ENCODE measurements around the gene AMIGO2. TPM values are rescaled to one million over a fixed set of nuclear protein-coding genes. Genes with fewer than 3 reads are reported as not detected.

Gene AMIGO2
- total RNA-seq, 6 experiments from 2014 or later: 0.88 to 4.3 (median 1.9) TPM

- Histone ChIP-seq H3K4me1 (no peaks in the 10 kb centered on the region), H3K27ac (no peak overlapping the region), H3K36me3 (no peaks in the 10 kb centered on the region), H3K27me3 (no peaks in the 10 kb centered on the region), H3K9me3 (no peaks in the 10 kb centered on the region), H3K4me3 (no peak overlapping the region)
- no peak for TF ChIP-seq POLR2A (IDR thresholded peaks at IDR 0.05)
- TF ChIP-seq CTCF (IDR thresholded peaks at IDR 0.05): no peak
- WGBS (ENCODE audit: insufficient coverage, low coverage, low lambda C conversion rate, missing lambda C conversion rate): 89% methylated on average over 2 of the region's 2 CpGs
- intact Hi-C loops (cut with DNase I): no loop called here
- ATAC-seq (no peak), DNase-seq (no peak)
Observed at GRCh38 chr12:47112679-47113078, 32.9 kb upstream of the AMIGO2 start.

GRCh38 chr12:47111854-47112253 lies 32.1 kb upstream of the AMIGO2 start:
- intact Hi-C loops (cut with DNase I): no loop called here
- Histone ChIP-seq H3K4me3 (no peak overlapping the region), H3K36me3 (no peaks in the 10 kb centered on the region), H3K4me1 (no peaks in the 10 kb centered on the region), H3K9me3 (no peaks in the 10 kb centered on the region), H3K27ac (no peak overlapping the region), H3K27me3 (no peaks in the 10 kb centered on the region)
- no peak for DNase-seq
- TF ChIP-seq CTCF (IDR thresholded peaks at IDR 0.05): no peak
- ATAC-seq: no peak
- WGBS (ENCODE audit: insufficient coverage, low coverage, low lambda C conversion rate, missing lambda C conversion rate): 75% methylated on average over 1 of the region's 6 CpGs

DNA sequence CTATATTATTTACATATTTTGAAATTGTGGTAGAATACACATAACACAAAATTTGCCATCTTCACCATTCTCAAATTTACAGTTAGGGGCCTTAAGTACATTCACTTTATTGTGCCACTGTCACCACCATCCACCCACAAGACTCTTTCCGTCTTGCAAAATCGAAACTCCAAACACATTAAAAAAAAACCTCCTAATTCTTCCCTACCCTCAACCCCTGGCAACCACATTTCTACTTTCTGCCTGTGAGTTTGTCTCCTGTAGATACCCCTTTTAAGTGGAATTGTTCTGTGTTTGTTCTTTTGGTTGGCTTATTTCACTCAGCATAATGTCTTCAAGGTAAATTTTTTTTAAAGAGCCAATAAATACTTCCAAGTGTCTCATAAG lies 31.6 kb upstream of the AMIGO2 start:
- DNase-seq: no peak
- Histone ChIP-seq H3K27ac (no peak overlapping the region), H3K4me3 (no peak overlapping the region), H3K9me3 (no peaks in the 10 kb centered on the region), H3K4me1 (no peaks in the 10 kb centered on the region), H3K27me3 (no peaks in the 10 kb centered on the region), H3K36me3 (no peaks in the 10 kb centered on the region)
- ATAC-seq: no peak
- WGBS (ENCODE audit: insufficient coverage, low coverage, low lambda C conversion rate, missing lambda C conversion rate): 80% methylated on average over 2 of the region's 2 CpGs
- intact Hi-C loops (cut with DNase I): no loop called here
- TF ChIP-seq CTCF (IDR thresholded peaks at IDR 0.05) (no peak), POLR2A (IDR thresholded peaks at IDR 0.05) (no peak)

- no peaks in the 10 kb centered on the region for H3K36me3 ChIP-seq
- H3K4me3 ChIP-seq: no peak overlapping the region
- no peaks in the 10 kb centered on the region for H3K4me1 ChIP-seq
- H3K27ac ChIP-seq: no peak overlapping the region
- ATAC-seq (no peak), DNase-seq (no peak)
- intact Hi-C loops (cut with DNase I): no loop called here
- H3K27me3 ChIP-seq: no peaks in the 10 kb centered on the region
- no peaks in the 10 kb centered on the region for H3K9me3 ChIP-seq
- TF ChIP-seq CTCF (IDR thresholded peaks at IDR 0.05): no peak
- no peak for TF ChIP-seq POLR2A (IDR thresholded peaks at IDR 0.05)
- WGBS (ENCODE audit: insufficient coverage, low coverage, low lambda C conversion rate, missing lambda C conversion rate): 56% methylated on average over 2 of the region's 2 CpGs
Observed at GRCh38 chr12:47110718-47111391, 31.1 kb upstream of the AMIGO2 start.
